Measurements from ENCODE around the gene ARFGAP3. TPM values are rescaled to one million over a fixed set of nuclear protein-coding genes. Genes with fewer than 3 reads are reported as not detected.
A peak's percentile ranks its signal among the peaks of the same experiment; 100 is the strongest.
"Not testable (repeated sequence)": the region's sequence is repeated elsewhere in the genome, so short reads cannot be mapped to it uniquely, and the experiment has no call there.

Gene ARFGAP3
- total RNA-seq, 1 donor from 2014 or later: 59.5 TPM

- TF ChIP-seq CTCF (IDR thresholded peaks at IDR 0.05; ENCODE audit: insufficient read depth, low read depth, low read length): no peak
- no peak for TF ChIP-seq EZH2 (IDR thresholded peaks at IDR 0.05; ENCODE audit: insufficient read depth, low read length)
Measured at GRCh38 chr22:42785706-42786499, 71.2 kb downstream of the ARFGAP3 start.

GRCh38 chr22:42782306-42782705, 74.8 kb downstream of the ARFGAP3 start:
- peaks cover 10% of the 10 kb centered on the region for H3K36me3 Mint-ChIP-seq (ENCODE audit: low read depth, unreplicated experiment)
- not testable (repeated sequence) for H3K4me1 Mint-ChIP-seq (ENCODE audit: low read depth, unreplicated experiment); H3K36me3 ChIP-seq (ENCODE audit: insufficient read depth, low read length); H3K27ac ChIP-seq (ENCODE audit: low read depth, low read length); H3K9me3 Mint-ChIP-seq (ENCODE audit: unreplicated experiment); H3K4me1 ChIP-seq (ENCODE audit: insufficient read depth, low read length); H3K9ac ChIP-seq (ENCODE audit: low read length); H3K4me3 ChIP-seq (ENCODE audit: insufficient read depth, low read depth, low read length); H3K4me3 Mint-ChIP-seq (ENCODE audit: unreplicated experiment); DNase-seq (ENCODE audit: low read depth); FAIRE-seq; H4K20me1 ChIP-seq (ENCODE audit: insufficient read depth, low read length); H2AFZ ChIP-seq (ENCODE audit: low read depth, low read length); H3K4me2 ChIP-seq (ENCODE audit: low read length); H3K79me2 ChIP-seq (ENCODE audit: insufficient read depth, low read length); H3K27me3 ChIP-seq (ENCODE audit: insufficient read depth, low read length); H3K27me3 Mint-ChIP-seq (ENCODE audit: low read depth, unreplicated experiment); H3K27ac Mint-ChIP-seq (ENCODE audit: unreplicated experiment); H3K9me3 ChIP-seq (ENCODE audit: insufficient read depth, low read depth, low read length)

More at GRCh38 chr22:42785706-42786499, 71.2 kb downstream of the ARFGAP3 start:
- Mint-ChIP-seq H3K27me3 (ENCODE audit: low read depth, unreplicated experiment) (peaks cover 7% of the 10 kb centered on the region), H3K9me3 (ENCODE audit: unreplicated experiment) (no peaks in the 10 kb centered on the region), H3K27ac (ENCODE audit: unreplicated experiment) (peak overlapping the region; percentile 41), H3K4me1 (ENCODE audit: low read depth, unreplicated experiment) (peaks cover 4% of the 10 kb centered on the region), H3K36me3 (ENCODE audit: low read depth, unreplicated experiment) (peaks cover 14% of the 10 kb centered on the region), H3K4me3 (ENCODE audit: unreplicated experiment) (no peak overlapping the region)
- no peak overlapping the region for H3K27ac ChIP-seq (ENCODE audit: low read depth, low read length)
- no peaks in the 10 kb centered on the region for H3K27me3 ChIP-seq (ENCODE audit: insufficient read depth, low read length)
- H3K9ac ChIP-seq (ENCODE audit: low read length): no peak overlapping the region
- no peaks in the 10 kb centered on the region for H3K36me3 ChIP-seq (ENCODE audit: insufficient read depth, low read length)
- H3K4me1 ChIP-seq (ENCODE audit: insufficient read depth, low read length): no peaks in the 10 kb centered on the region
- H2AFZ ChIP-seq (ENCODE audit: low read depth, low read length): no peak overlapping the region
- H3K9me3 ChIP-seq (ENCODE audit: insufficient read depth, low read depth, low read length): no peaks in the 10 kb centered on the region
- peaks cover 2% of the 10 kb centered on the region for H4K20me1 ChIP-seq (ENCODE audit: insufficient read depth, low read length)
- DNase-seq (ENCODE audit: low read depth) (no peak), FAIRE-seq (no peak)
- no peak overlapping the region for H3K4me3 ChIP-seq (ENCODE audit: insufficient read depth, low read depth, low read length)
- H3K79me2 ChIP-seq (ENCODE audit: insufficient read depth, low read length): no peaks in the 10 kb centered on the region
- H3K4me2 ChIP-seq (ENCODE audit: low read length): no peak overlapping the region

- Histone ChIP-seq H3K36me3 (ENCODE audit: insufficient read depth, low read length) (no peaks in the 10 kb centered on the region), H3K4me1 (ENCODE audit: insufficient read depth, low read length) (no peaks in the 10 kb centered on the region), H2AFZ (ENCODE audit: low read depth, low read length) (peak overlapping the region; percentile 81), H3K4me3 (ENCODE audit: insufficient read depth, low read depth, low read length) (no peak overlapping the region), H3K27ac (ENCODE audit: low read depth, low read length) (no peak overlapping the region), H3K4me2 (ENCODE audit: low read length) (no peak overlapping the region), H3K27me3 (ENCODE audit: insufficient read depth, low read length) (no peaks in the 10 kb centered on the region), H3K9ac (ENCODE audit: low read length) (no peak overlapping the region), H4K20me1 (ENCODE audit: insufficient read depth, low read length) (no peaks in the 10 kb centered on the region), H3K79me2 (ENCODE audit: insufficient read depth, low read length) (no peaks in the 10 kb centered on the region), H3K9me3 (ENCODE audit: insufficient read depth, low read depth, low read length) (no peaks in the 10 kb centered on the region)
- Mint-ChIP-seq H3K4me1 (ENCODE audit: low read depth, unreplicated experiment) (no peaks in the 10 kb centered on the region), H3K36me3 (ENCODE audit: low read depth, unreplicated experiment) (peaks cover 9% of the 10 kb centered on the region), H3K9me3 (ENCODE audit: unreplicated experiment) (no peaks in the 10 kb centered on the region), H3K4me3 (ENCODE audit: unreplicated experiment) (no peak overlapping the region), H3K27ac (ENCODE audit: unreplicated experiment) (no peak overlapping the region), H3K27me3 (ENCODE audit: low read depth, unreplicated experiment) (peaks cover 3% of the 10 kb centered on the region)
- FAIRE-seq (peak; percentile 85), DNase-seq (ENCODE audit: low read depth) (peak; percentile 85)
- peak; percentile 99 for TF ChIP-seq CTCF (IDR thresholded peaks at IDR 0.05; ENCODE audit: insufficient read depth, low read depth, low read length)
- TF ChIP-seq EZH2 (IDR thresholded peaks at IDR 0.05; ENCODE audit: insufficient read depth, low read length): no peak
Measured at GRCh38 chr22:42780070-42780540, 77.0 kb downstream of the ARFGAP3 start.
